Stimulated activated CD8-positive, alpha-beta memory T cell treated with anti-CD3 and anti-CD28 coated beads, Interleukin-15, amount 100 ng/mL, for 24 hours (primary cell): ENCODE data around the gene MAPK1.
"Not testable (repeated sequence)": the region's sequence is repeated elsewhere in the genome, so short reads cannot be mapped to it uniquely, and the experiment has no call there.

Source experiments
- DNase-seq: peaks from one replicate; pipeline ENCODE4 v3.0.0-alpha.2; 2020; ENCODE audit warnings: low read depth

Gene MAPK1

GRCh38 chr22:21845558-21846453 lies 21.6 kb downstream of the MAPK1 start:
- DNase-seq, result no peak

GRCh38 chr22:21842946-21843345 lies 24.5 kb downstream of the MAPK1 start:
- DNase-seq, result no peak

GRCh38 chr22:21841422-21841821 lies 26.0 kb downstream of the MAPK1 start:
- no peak for DNase-seq

- DNase-seq, result no peak
Observed at GRCh38 chr22:21840236-21840823, 27.1 kb downstream of the MAPK1 start.

GRCh38 chr22:21839765-21840140 lies 27.7 kb downstream of the MAPK1 start:
- no peak for DNase-seq

- not testable (repeated sequence) for DNase-seq
Observed at GRCh38 chr22:21839104-21839764, 28.2 kb downstream of the MAPK1 start.

GRCh38 chr22:21837248-21837979 lies 30.0 kb downstream of the MAPK1 start:
- no peak for DNase-seq

GRCh38 chr22:21836486-21836885 lies 31.0 kb downstream of the MAPK1 start:
- DNase-seq, result not testable (repeated sequence)

GRCh38 chr22:21835378-21835777 lies 32.1 kb downstream of the MAPK1 start:
- DNase-seq, result no peak

- no peak for DNase-seq
Observed at GRCh38 chr22:21834869-21835268, 32.6 kb downstream of the MAPK1 start.

- DNase-seq, result no peak
Observed at GRCh38 chr22:21832291-21833290, 34.9 kb downstream of the MAPK1 start.

GRCh38 chr22:21829523-21829922 lies 37.9 kb downstream of the MAPK1 start:
- DNase-seq, result no peak

- no peak for DNase-seq
Observed at GRCh38 chr22:21828268-21828638, 39.2 kb downstream of the MAPK1 start.

GRCh38 chr22:21827628-21828267 lies 39.7 kb downstream of the MAPK1 start:
- no peak for DNase-seq

GRCh38 chr22:21826204-21826603 lies 41.2 kb downstream of the MAPK1 start:
- DNase-seq, result no peak

GRCh38 chr22:21824962-21825361 lies 42.5 kb downstream of the MAPK1 start:
- not testable (repeated sequence) for DNase-seq

GRCh38 chr22:21824445-21824912 lies 43.0 kb downstream of the MAPK1 start:
- no peak for DNase-seq

GRCh38 chr22:21823740-21824444 lies 43.6 kb downstream of the MAPK1 start:
- DNase-seq, result no peak

- no peak for DNase-seq
Observed at GRCh38 chr22:21819183-21819770, 48.2 kb downstream of the MAPK1 start.
